ENCODE results near the gene PRSS12.
"Not testable (repeated sequence)": the region's sequence is repeated elsewhere in the genome, so short reads cannot be mapped to it uniquely, and the experiment has no call there.

The PRSS12 gene

DNA sequence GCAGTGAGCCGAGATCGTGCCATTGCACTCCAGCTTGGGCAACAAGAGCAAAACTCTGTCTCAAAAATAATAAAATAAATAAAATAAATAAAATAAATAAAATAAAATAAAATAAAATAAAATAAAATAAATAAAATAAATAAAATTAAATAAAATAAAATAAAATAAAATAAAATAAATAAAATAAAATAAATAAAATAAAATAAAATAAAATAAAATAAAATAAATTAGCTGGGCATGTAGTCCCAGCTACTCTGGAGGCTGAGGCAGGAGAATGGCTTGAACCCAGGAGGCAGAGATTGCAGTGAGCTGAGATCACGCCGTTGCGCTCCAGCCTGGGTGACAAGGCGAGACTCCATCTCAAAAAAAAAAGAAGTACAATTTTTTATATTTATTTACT is 53.2 kb downstream of the PRSS12 start:
- H3K9me3 ChIP-seq (ENCODE audit: control insufficient read depth, low read length); H3K27me3 ChIP-seq (ENCODE audit: control insufficient read depth, insufficient read depth, low read length, poor library complexity, severe bottlenecking); H3K4me1 ChIP-seq (ENCODE audit: control insufficient read depth, insufficient read depth, low read length); H3K36me3 ChIP-seq (ENCODE audit: control insufficient read depth, insufficient read depth, low read length); H3K27ac ChIP-seq (ENCODE audit: insufficient read depth, low read depth, low read length, poor library complexity, severe bottlenecking); H3K4me3 ChIP-seq (ENCODE audit: insufficient read depth, low read depth, low read length): not testable (repeated sequence)
- 83 to 89% methylated on average over 5 to 6 of the region's 6 CpGs for WGBS, 2 experiments

- no peaks in the 10 kb centered on the region for H3K27me3 ChIP-seq (ENCODE audit: control insufficient read depth, insufficient read depth, low read length, poor library complexity, severe bottlenecking)
- H3K36me3 ChIP-seq (ENCODE audit: control insufficient read depth, insufficient read depth, low read length), result no peaks in the 10 kb centered on the region
- H3K4me3 ChIP-seq (ENCODE audit: insufficient read depth, low read depth, low read length), result no peak overlapping the region
- H3K9me3 ChIP-seq (ENCODE audit: control insufficient read depth, low read length), result no peaks in the 10 kb centered on the region
- WGBS, 2 experiments, result 78 to 89% methylated on average over 1 of the region's 1 CpG
- no peak overlapping the region for H3K27ac ChIP-seq (ENCODE audit: insufficient read depth, low read depth, low read length, poor library complexity, severe bottlenecking)
- H3K4me1 ChIP-seq (ENCODE audit: control insufficient read depth, insufficient read depth, low read length), result no peaks in the 10 kb centered on the region
Measured at GRCh38 chr4:118296729-118297128, 56.1 kb downstream of the PRSS12 start.

DNA sequence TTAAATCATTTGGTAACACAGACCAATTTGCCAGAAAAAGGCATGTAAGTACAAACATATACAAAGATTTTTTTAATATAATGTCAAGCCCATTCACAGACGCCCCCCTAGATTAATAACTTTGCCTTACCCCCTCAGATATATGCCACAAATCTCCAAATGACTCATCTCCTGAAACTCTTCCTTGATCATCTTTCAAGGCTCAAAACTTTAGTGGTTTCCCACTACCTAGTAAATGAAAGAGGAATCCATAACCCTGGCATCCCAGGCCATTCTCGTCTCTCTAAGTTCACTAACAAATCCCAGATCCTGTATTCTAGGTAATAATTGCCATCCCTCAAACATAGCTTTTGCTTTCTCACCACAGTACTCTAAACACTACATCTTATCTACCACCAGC is 61.9 kb downstream of the PRSS12 start:
- no peaks in the 10 kb centered on the region for H3K36me3 ChIP-seq (ENCODE audit: control insufficient read depth, insufficient read depth, low read length)
- H3K4me1 ChIP-seq (ENCODE audit: control insufficient read depth, insufficient read depth, low read length), result no peaks in the 10 kb centered on the region
- no peaks in the 10 kb centered on the region for H3K27me3 ChIP-seq (ENCODE audit: control insufficient read depth, insufficient read depth, low read length, poor library complexity, severe bottlenecking)
- 81 to 92% methylated on average over 2 of the region's 2 CpGs for WGBS, 2 experiments
- no peak overlapping the region for H3K4me3 ChIP-seq (ENCODE audit: insufficient read depth, low read depth, low read length)
- H3K27ac ChIP-seq (ENCODE audit: insufficient read depth, low read depth, low read length, poor library complexity, severe bottlenecking), result no peak overlapping the region
- no peaks in the 10 kb centered on the region for H3K9me3 ChIP-seq (ENCODE audit: control insufficient read depth, low read length)

GRCh38 chr4:118289794-118290193 is 63.0 kb downstream of the PRSS12 start:
- WGBS, 2 experiments, result 100% methylated on average over 1 of the region's 1 CpG; no CpG with 5 or more reads in 1 of the 2 experiments
- H3K4me1 ChIP-seq (ENCODE audit: control insufficient read depth, insufficient read depth, low read length), result no peaks in the 10 kb centered on the region
- no peak overlapping the region for H3K27ac ChIP-seq (ENCODE audit: insufficient read depth, low read depth, low read length, poor library complexity, severe bottlenecking)
- no peak overlapping the region for H3K4me3 ChIP-seq (ENCODE audit: insufficient read depth, low read depth, low read length)
- H3K36me3 ChIP-seq (ENCODE audit: control insufficient read depth, insufficient read depth, low read length), result no peaks in the 10 kb centered on the region
- H3K9me3 ChIP-seq (ENCODE audit: control insufficient read depth, low read length), result no peaks in the 10 kb centered on the region
- H3K27me3 ChIP-seq (ENCODE audit: control insufficient read depth, insufficient read depth, low read length, poor library complexity, severe bottlenecking), result no peaks in the 10 kb centered on the region

GRCh38 chr4:118287711-118288451 is 64.9 kb downstream of the PRSS12 start:
- no peak overlapping the region for H3K4me3 ChIP-seq (ENCODE audit: insufficient read depth, low read depth, low read length)
- no peaks in the 10 kb centered on the region for H3K9me3 ChIP-seq (ENCODE audit: control insufficient read depth, low read length)
- no peaks in the 10 kb centered on the region for H3K27me3 ChIP-seq (ENCODE audit: control insufficient read depth, insufficient read depth, low read length, poor library complexity, severe bottlenecking)
- no peak overlapping the region for H3K27ac ChIP-seq (ENCODE audit: insufficient read depth, low read depth, low read length, poor library complexity, severe bottlenecking)
- no peaks in the 10 kb centered on the region for H3K36me3 ChIP-seq (ENCODE audit: control insufficient read depth, insufficient read depth, low read length)
- H3K4me1 ChIP-seq (ENCODE audit: control insufficient read depth, insufficient read depth, low read length), result no peaks in the 10 kb centered on the region
- no CpG with 5 or more reads among the region's 2 CpGs for WGBS, 2 experiments

DNA sequence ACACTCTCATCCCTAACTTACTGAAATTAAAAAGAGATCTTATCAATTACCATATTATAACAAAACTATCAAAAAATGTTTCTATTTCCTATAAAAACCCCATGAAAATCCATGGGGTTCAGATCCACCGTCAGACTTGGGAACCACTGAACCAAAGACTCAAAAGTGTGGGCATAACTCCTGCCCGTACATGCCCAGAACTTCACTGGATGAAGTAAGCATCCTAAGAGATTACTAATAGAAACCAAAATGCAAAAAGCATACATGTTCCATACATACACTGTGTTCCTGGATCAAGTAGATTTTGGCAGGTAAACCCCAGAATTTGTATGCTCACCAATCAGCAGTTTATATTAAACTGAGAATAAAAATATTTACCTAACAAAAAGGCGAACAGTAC is 66.1 kb downstream of the PRSS12 start:
- H3K27ac ChIP-seq (ENCODE audit: insufficient read depth, low read depth, low read length, poor library complexity, severe bottlenecking), result no peak overlapping the region
- H3K9me3 ChIP-seq (ENCODE audit: control insufficient read depth, low read length), result no peaks in the 10 kb centered on the region
- WGBS, 2 experiments, result 92 to 97% methylated on average over 2 to 3 of the region's 3 CpGs
- peaks cover 4% of the 10 kb centered on the region for H3K4me1 ChIP-seq (ENCODE audit: control insufficient read depth, insufficient read depth, low read length)
- no peak overlapping the region for H3K4me3 ChIP-seq (ENCODE audit: insufficient read depth, low read depth, low read length)
- H3K36me3 ChIP-seq (ENCODE audit: control insufficient read depth, insufficient read depth, low read length), result no peaks in the 10 kb centered on the region
- H3K27me3 ChIP-seq (ENCODE audit: control insufficient read depth, insufficient read depth, low read length, poor library complexity, severe bottlenecking), result no peaks in the 10 kb centered on the region

GRCh38 chr4:118285931-118286330 is 66.9 kb downstream of the PRSS12 start:
- Histone ChIP-seq H3K27me3 (ENCODE audit: control insufficient read depth, insufficient read depth, low read length, poor library complexity, severe bottlenecking) (no peaks in the 10 kb centered on the region), H3K4me3 (ENCODE audit: insufficient read depth, low read depth, low read length) (no peak overlapping the region)

DNA sequence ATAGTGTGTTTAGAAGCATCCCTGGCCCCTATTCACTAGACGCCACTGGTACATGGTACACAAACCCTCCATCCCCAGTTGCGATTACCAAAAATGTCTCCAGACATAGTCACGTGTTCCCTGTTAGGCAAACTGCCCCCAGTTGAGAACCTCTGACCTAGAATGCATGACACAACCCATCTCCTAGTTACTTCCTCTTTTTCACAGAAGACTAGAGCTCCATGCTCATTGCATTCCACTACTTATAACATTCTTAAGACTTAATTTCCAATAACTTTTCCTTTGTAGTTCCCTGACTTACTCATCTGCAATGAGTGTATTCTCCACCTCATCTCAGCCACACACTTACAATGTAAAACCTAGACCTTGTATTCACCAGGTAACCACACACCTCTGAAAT is 68.6 kb downstream of the PRSS12 start:
- Histone ChIP-seq H3K4me1 (ENCODE audit: control insufficient read depth, insufficient read depth, low read length) (peaks cover 17% of the 10 kb centered on the region), H3K27me3 (ENCODE audit: control insufficient read depth, insufficient read depth, low read length, poor library complexity, severe bottlenecking) (no peaks in the 10 kb centered on the region), H3K4me3 (ENCODE audit: insufficient read depth, low read depth, low read length) (no peak overlapping the region), H3K27ac (ENCODE audit: insufficient read depth, low read depth, low read length, poor library complexity, severe bottlenecking) (no peak overlapping the region), H3K36me3 (ENCODE audit: control insufficient read depth, insufficient read depth, low read length) (peaks cover 6% of the 10 kb centered on the region), H3K9me3 (ENCODE audit: control insufficient read depth, low read length) (no peaks in the 10 kb centered on the region)
- WGBS, 2 experiments, result 85 to 89% methylated on average over 3 of the region's 3 CpGs

More at GRCh38 chr4:118285931-118286330, 66.9 kb downstream of the PRSS12 start:
- no peak overlapping the region for H3K27ac ChIP-seq (ENCODE audit: insufficient read depth, low read depth, low read length, poor library complexity, severe bottlenecking)
- no peaks in the 10 kb centered on the region for H3K36me3 ChIP-seq (ENCODE audit: control insufficient read depth, insufficient read depth, low read length)
- H3K4me1 ChIP-seq (ENCODE audit: control insufficient read depth, insufficient read depth, low read length), result peaks cover 10% of the 10 kb centered on the region
- H3K9me3 ChIP-seq (ENCODE audit: control insufficient read depth, low read length), result no peaks in the 10 kb centered on the region
- 92 to 96% methylated on average over 4 of the region's 4 CpGs for WGBS, 2 experiments

- H3K27me3 ChIP-seq (ENCODE audit: control insufficient read depth, insufficient read depth, low read length, poor library complexity, severe bottlenecking), result no peaks in the 10 kb centered on the region
- no peak overlapping the region for H3K27ac ChIP-seq (ENCODE audit: insufficient read depth, low read depth, low read length, poor library complexity, severe bottlenecking)
- H3K9me3 ChIP-seq (ENCODE audit: control insufficient read depth, low read length), result no peaks in the 10 kb centered on the region
- H3K36me3 ChIP-seq (ENCODE audit: control insufficient read depth, insufficient read depth, low read length), result peaks cover 6% of the 10 kb centered on the region
- peaks cover 17% of the 10 kb centered on the region for H3K4me1 ChIP-seq (ENCODE audit: control insufficient read depth, insufficient read depth, low read length)
- 94 to 96% methylated on average over 4 of the region's 4 CpGs for WGBS, 2 experiments
- H3K4me3 ChIP-seq (ENCODE audit: insufficient read depth, low read depth, low read length), result no peak overlapping the region
Measured at GRCh38 chr4:118282692-118283091, 70.1 kb downstream of the PRSS12 start.

- Histone ChIP-seq H3K4me3 (ENCODE audit: insufficient read depth, low read depth, low read length) (no peak overlapping the region), H3K27me3 (ENCODE audit: control insufficient read depth, insufficient read depth, low read length, poor library complexity, severe bottlenecking) (no peaks in the 10 kb centered on the region), H3K4me1 (ENCODE audit: control insufficient read depth, insufficient read depth, low read length) (peaks cover 17% of the 10 kb centered on the region), H3K36me3 (ENCODE audit: control insufficient read depth, insufficient read depth, low read length) (peaks cover 6% of the 10 kb centered on the region), H3K9me3 (ENCODE audit: control insufficient read depth, low read length) (no peaks in the 10 kb centered on the region), H3K27ac (ENCODE audit: insufficient read depth, low read depth, low read length, poor library complexity, severe bottlenecking) (no peak overlapping the region)
- WGBS, 2 experiments, result 49 to 65% methylated on average over 5 to 8 of the region's 9 CpGs
Measured at GRCh38 chr4:118281611-118282442, 71.0 kb downstream of the PRSS12 start.
